ENCODE results near the gene OR2T33. TPM values are rescaled to one million over a fixed set of nuclear protein-coding genes. Genes with fewer than 3 reads are reported as not detected.
A peak's percentile ranks its signal among the peaks of the same experiment; 100 is the strongest.
"Not testable (repeated sequence)": the region's sequence is repeated elsewhere in the genome, so short reads cannot be mapped to it uniquely, and the experiment has no call there.

The OR2T33 gene
- not detected for total RNA-seq

GRCh38 chr1:248277876-248278275 lies at the start of gene OR2T33:
TSS of gene OR2T33 (minus strand) at chr1:248277976. CDS start at chr1:248273814, 4,162 bp downstream.
- H3K9me3 Mint-ChIP-seq = no peaks in the 10 kb centered on the region
- ATAC-seq (replicated peaks) = no peak
- H3K27ac Mint-ChIP-seq = no peak within 1 kb of the TSS
- no peak within 1 kb of the TSS for H3K4me3 Mint-ChIP-seq
- no peaks in the 10 kb centered on the region for H3K4me1 Mint-ChIP-seq
- H3K27me3 Mint-ChIP-seq = no peaks in the 10 kb centered on the region
- no peaks in the 10 kb centered on the region for H3K36me3 Mint-ChIP-seq (ENCODE audit: low read depth)

GRCh38 chr1:248324468-248324867 lies 46.7 kb upstream of the OR2T33 start, which contains the start of gene OR2M7:
TSS of gene OR2M7 (minus strand) at chr1:248324568. CDS start at chr1:248324568, 0 bp downstream.
- Mint-ChIP-seq H3K4me1 (no peaks in the 10 kb centered on the region), H3K4me3 (no peak within 1 kb of the TSS), H3K9me3 (no peaks in the 10 kb centered on the region), H3K27me3 (peaks cover 3% of the 10 kb centered on the region), H3K27ac (no peak within 1 kb of the TSS), H3K36me3 (ENCODE audit: low read depth) (no peaks in the 10 kb centered on the region)
- ATAC-seq (replicated peaks) = no peak

GRCh38 chr1:248316796-248317195 lies 39.0 kb upstream of the OR2T33 start:
- ATAC-seq (replicated peaks) = no peak
- H3K9me3 Mint-ChIP-seq = peaks cover 22% of the 10 kb centered on the region
- no peak overlapping the region for H3K27ac Mint-ChIP-seq
- H3K36me3 Mint-ChIP-seq (ENCODE audit: low read depth) = no peaks in the 10 kb centered on the region
- no peak overlapping the region for H3K4me3 Mint-ChIP-seq
- H3K4me1 Mint-ChIP-seq = no peaks in the 10 kb centered on the region
- H3K27me3 Mint-ChIP-seq = peaks cover 17% of the 10 kb centered on the region

GRCh38 chr1:248306740-248307139 lies 29.0 kb upstream of the OR2T33 start:
- H3K9me3 Mint-ChIP-seq; H3K36me3 Mint-ChIP-seq (ENCODE audit: low read depth); H3K4me3 Mint-ChIP-seq; ATAC-seq (replicated peaks); H3K27me3 Mint-ChIP-seq; H3K27ac Mint-ChIP-seq; H3K4me1 Mint-ChIP-seq: not testable (repeated sequence)

GRCh38 chr1:248306103-248306502 lies 28.3 kb upstream of the OR2T33 start:
- no peak for ATAC-seq (replicated peaks)
- no peaks in the 10 kb centered on the region for H3K36me3 Mint-ChIP-seq (ENCODE audit: low read depth)
- no peak overlapping the region for H3K27ac Mint-ChIP-seq
- H3K27me3 Mint-ChIP-seq = no peaks in the 10 kb centered on the region
- no peaks in the 10 kb centered on the region for H3K9me3 Mint-ChIP-seq
- no peak overlapping the region for H3K4me3 Mint-ChIP-seq
- no peaks in the 10 kb centered on the region for H3K4me1 Mint-ChIP-seq

- H3K27ac Mint-ChIP-seq; H3K4me1 Mint-ChIP-seq; H3K9me3 Mint-ChIP-seq; H3K27me3 Mint-ChIP-seq; ATAC-seq (replicated peaks); H3K4me3 Mint-ChIP-seq; H3K36me3 Mint-ChIP-seq (ENCODE audit: low read depth): not testable (repeated sequence)
Measured at GRCh38 chr1:248305672-248306071, 27.9 kb upstream of the OR2T33 start.

GRCh38 chr1:248303324-248303723 lies 25.5 kb upstream of the OR2T33 start, which contains the start of gene OR2T12:
TSS of gene OR2T12 (minus strand) at chr1:248303424. CDS start at chr1:248295578, 7,846 bp downstream.
- Mint-ChIP-seq H3K27me3 (no peaks in the 10 kb centered on the region), H3K36me3 (ENCODE audit: low read depth) (no peaks in the 10 kb centered on the region), H3K9me3 (peaks cover 4% of the 10 kb centered on the region), H3K4me3 (no peak within 1 kb of the TSS), H3K4me1 (no peaks in the 10 kb centered on the region), H3K27ac (no peak within 1 kb of the TSS)
- ATAC-seq (replicated peaks) = no peak

- peaks cover 7% of the 10 kb centered on the region for H3K27me3 Mint-ChIP-seq
- H3K4me1 Mint-ChIP-seq = no peaks in the 10 kb centered on the region
- no peak overlapping the region for H3K27ac Mint-ChIP-seq
- H3K36me3 Mint-ChIP-seq (ENCODE audit: low read depth) = no peaks in the 10 kb centered on the region
- no peak for ATAC-seq (replicated peaks)
- H3K4me3 Mint-ChIP-seq = no peak overlapping the region
- no peaks in the 10 kb centered on the region for H3K9me3 Mint-ChIP-seq
Measured at GRCh38 chr1:248288391-248288790, 10.6 kb upstream of the OR2T33 start.

- H3K27me3 Mint-ChIP-seq; H3K27ac Mint-ChIP-seq; H3K36me3 Mint-ChIP-seq (ENCODE audit: low read depth); H3K9me3 Mint-ChIP-seq; H3K4me1 Mint-ChIP-seq; ATAC-seq (replicated peaks); H3K4me3 Mint-ChIP-seq: not testable (repeated sequence)
Measured at GRCh38 chr1:248273225-248273624, 4.6 kb downstream of the OR2T33 start.

- Mint-ChIP-seq H3K9me3 (no peaks in the 10 kb centered on the region), H3K36me3 (ENCODE audit: low read depth) (no peaks in the 10 kb centered on the region), H3K27me3 (no peaks in the 10 kb centered on the region), H3K27ac (no peak overlapping the region), H3K4me1 (no peaks in the 10 kb centered on the region), H3K4me3 (no peak overlapping the region)
- no peak for ATAC-seq (replicated peaks)
Measured at GRCh38 chr1:248268178-248268577, 9.6 kb downstream of the OR2T33 start.

- H3K27ac Mint-ChIP-seq; H3K4me3 Mint-ChIP-seq; H3K4me1 Mint-ChIP-seq; H3K27me3 Mint-ChIP-seq; ATAC-seq (replicated peaks); H3K9me3 Mint-ChIP-seq; H3K36me3 Mint-ChIP-seq (ENCODE audit: low read depth): not testable (repeated sequence)
Measured at GRCh38 chr1:248259309-248259708, 18.5 kb downstream of the OR2T33 start.

- Mint-ChIP-seq H3K9me3 (no peaks in the 10 kb centered on the region), H3K4me1 (peaks cover 5% of the 10 kb centered on the region), H3K4me3 (peak overlapping the region; percentile 36), H3K27me3 (peaks cover 18% of the 10 kb centered on the region), H3K27ac (no peak overlapping the region), H3K36me3 (ENCODE audit: low read depth) (no peaks in the 10 kb centered on the region)
- peak; percentile 21 for ATAC-seq (replicated peaks)
Measured at GRCh38 chr1:248243204-248243603, 34.6 kb downstream of the OR2T33 start.

GRCh38 chr1:248239478-248239877 lies 38.3 kb downstream of the OR2T33 start:
- H3K27ac Mint-ChIP-seq = no peak overlapping the region
- H3K4me1 Mint-ChIP-seq = no peaks in the 10 kb centered on the region
- H3K27me3 Mint-ChIP-seq = peaks cover 12% of the 10 kb centered on the region
- H3K9me3 Mint-ChIP-seq = no peaks in the 10 kb centered on the region
- no peak overlapping the region for H3K4me3 Mint-ChIP-seq
- no peak for ATAC-seq (replicated peaks)
- H3K36me3 Mint-ChIP-seq (ENCODE audit: low read depth) = no peaks in the 10 kb centered on the region

- peaks cover 1% of the 10 kb centered on the region for H3K27me3 Mint-ChIP-seq
- no peak within 1 kb of the TSS for H3K27ac Mint-ChIP-seq
- ATAC-seq (replicated peaks) = no peak
- H3K36me3 Mint-ChIP-seq (ENCODE audit: low read depth) = no peaks in the 10 kb centered on the region
- H3K9me3 Mint-ChIP-seq = no peaks in the 10 kb centered on the region
- no peak within 1 kb of the TSS for H3K4me3 Mint-ChIP-seq
- no peaks in the 10 kb centered on the region for H3K4me1 Mint-ChIP-seq
Measured at GRCh38 chr1:248231117-248231516, 46.7 kb downstream of the OR2T33 start, which contains the start of gene OR2M4. TSS of gene OR2M4 (plus strand) at chr1:248231417. CDS start at chr1:248238929, 7,512 bp downstream.

GRCh38 chr1:248229360-248229908 lies 48.3 kb downstream of the OR2T33 start:
- no peak for ATAC-seq (replicated peaks)
- Mint-ChIP-seq H3K9me3 (peaks cover 3% of the 10 kb centered on the region), H3K4me1 (no peaks in the 10 kb centered on the region), H3K4me3 (no peak overlapping the region), H3K27ac (no peak overlapping the region), H3K36me3 (ENCODE audit: low read depth) (no peaks in the 10 kb centered on the region), H3K27me3 (peaks cover 3% of the 10 kb centered on the region)

GRCh38 chr1:248225537-248225936 lies 52.2 kb downstream of the OR2T33 start:
- ATAC-seq (replicated peaks) = no peak
- no peak overlapping the region for H3K27ac Mint-ChIP-seq
- H3K27me3 Mint-ChIP-seq = peaks cover 3% of the 10 kb centered on the region
- H3K9me3 Mint-ChIP-seq = peaks cover 3% of the 10 kb centered on the region
- no peak overlapping the region for H3K4me3 Mint-ChIP-seq
- no peaks in the 10 kb centered on the region for H3K36me3 Mint-ChIP-seq (ENCODE audit: low read depth)
- no peaks in the 10 kb centered on the region for H3K4me1 Mint-ChIP-seq

Measured in activated T-helper 17 cell treated with anti-CD3 and anti-CD28 coated beads, Interleukin-2, amount 50 U/mL, for 72 hours (primary cell).